Left lung (tissue), 14 donors: Measurements from ENCODE around the gene SLC33A1. TPM values are rescaled to one million over a fixed set of nuclear protein-coding genes. Genes with fewer than 3 reads are reported as not detected.
A peak's percentile ranks its signal among the peaks of the same experiment; 100 is the strongest.

ENCODE experiments used
- ATAC-seq: fragments of 200-7000 bp; cut with Tn5 transposase; one replicate; pipeline ENCODE4 v1.9.1; 2020; ENCODE audit warnings: moderate library complexity
- DNase-seq, 4 donors: peaks; one replicate each; pipeline ENCODE4 v3.0.0-alpha.2; 2013 to 2020
- H3K27ac ChIP-seq, 2 donors: fragments of 200-600 bp; sonication (generic) in 1 of 2; one replicate each; pipeline versions ENCODE4 v1.5.0 to v1.8.0; 2020 to 2021
- H3K27me3 ChIP-seq, 2 donors: fragments of 200-600 bp; sonication (generic) in 1 of 2; one replicate each; pipeline versions ENCODE4 v1.5.0 to v1.8.0; 2020 to 2021
- H3K36me3 ChIP-seq, 2 donors: fragments of 200-600 bp; sonication (generic) in 1 of 2; one replicate each; pipeline versions ENCODE4 v1.5.0 to v1.8.0; 2020 to 2021
- H3K4me1 ChIP-seq, 2 donors: fragments of 200-600 bp; one replicate each; pipeline ENCODE4 v1.8.0; 2021
- H3K4me3 ChIP-seq, 2 donors: fragments of 200-600 bp; sonication (generic) in 1 of 2; one replicate each; pipeline versions ENCODE4 v1.5.0 to v1.8.0; 2020 to 2021; ENCODE audit warnings: mild to moderate bottlenecking in 1 of 2
- H3K9me3 ChIP-seq, 2 donors: fragments of 200-600 bp; sonication (generic) in 1 of 2; one replicate each; pipeline versions ENCODE4 v1.5.0 to v1.8.0; 2020 to 2021
- CTCF ChIP-seq, 2 donors: fragments of 200-600 bp; sonication (generic) in 1 of 2; IDR thresholded peaks; one replicate each; pipeline versions ENCODE4 v1.5.0 to v1.8.0; 2021; ENCODE audit warnings: antibody characterized with exemption in 2 of 2
- intact Hi-C, 2 donors: fragments of 100-400 bp; cut with DNase I; formaldehyde crosslinking; loops; one replicate each; pipeline versions ENCODE4 v1.11.2 to v1.14.2; 2022
- long read RNA-seq, 12 donors: library from polyadenylated mRNA in 2 of 12; unstranded in 2 of 12; transcript quantifications; one replicate each; pipeline ENCODE4 v2.0.0 and lab custom pipeline, GENCODE V29; 2019 to 2026
- polyA plus RNA-seq, 6 donors: library from polyadenylated mRNA; unstranded; fragments of 120-200 nt; gene quantifications; one replicate each; pipeline ENCODE4 v1.2.1, GENCODE V29; 2013; ENCODE audit not compliant: insufficient read length in 6 of 6
- total RNA-seq, 2 donors: library from RNA; stranded (reverse); fragmentation: NEBNext Ultra II Directional; extraction: Animal tissue kit (Norgen Biotek cat#: 25700); gene quantifications; one replicate each; pipeline ENCODE4 v1.2.1, GENCODE V29; 2021
- donor health status: DM: no; HTN: yes; CAD: no.
- donor health status: DM: no; HTN: no; CAD: no.

Gene SLC33A1
- total RNA-seq (10 to 100 TPM; 39.4 to 48.9 TPM), polyA plus RNA-seq (10 to 100 TPM; 29.0 to 38.4 (median 33.8) TPM)
- long read RNA-seq, donor 1, full-length matches to known transcripts = 6 of 13 reads
- long read RNA-seq, donor 1, partial matches to known transcripts = 7 of 13 reads
- long read RNA-seq, donor 1, other reads (novel, unspliced or antisense) = 0 of 13 reads
- long read RNA-seq, donor 2, full-length matches to known transcripts = 4 of 4 reads
- long read RNA-seq, donor 2, partial matches to known transcripts = 0 of 4 reads
- long read RNA-seq, donor 2, other reads (novel, unspliced or antisense) = 0 of 4 reads
- long read RNA-seq, donor 3, full-length matches to known transcripts = 5 of 5 reads
- long read RNA-seq, donor 3, partial matches to known transcripts = 0 of 5 reads
- long read RNA-seq, donor 3, other reads (novel, unspliced or antisense) = 0 of 5 reads
- long read RNA-seq, donor 4, full-length matches to known transcripts = 5 of 8 reads
- long read RNA-seq, donor 4, partial matches to known transcripts = 1 of 8 reads
- long read RNA-seq, donor 4, other reads (novel, unspliced or antisense) = 2 of 8 reads
- long read RNA-seq, donor 5, full-length matches to known transcripts = 6 of 6 reads
- long read RNA-seq, donor 5, partial matches to known transcripts = 0 of 6 reads
- long read RNA-seq, donor 5, other reads (novel, unspliced or antisense) = 0 of 6 reads
- long read RNA-seq, donor 6, full-length matches to known transcripts = 6 of 11 reads
- long read RNA-seq, donor 6, partial matches to known transcripts = 5 of 11 reads
- long read RNA-seq, donor 6, other reads (novel, unspliced or antisense) = 0 of 11 reads
- long read RNA-seq, donor 7, full-length matches to known transcripts = 2 of 2 reads
- long read RNA-seq, donor 7, partial matches to known transcripts = 0 of 2 reads
- long read RNA-seq, donor 7, other reads (novel, unspliced or antisense) = 0 of 2 reads
- long read RNA-seq, donor 8, full-length matches to known transcripts = 4 of 4 reads
- long read RNA-seq, donor 8, partial matches to known transcripts = 0 of 4 reads
- long read RNA-seq, donor 8, other reads (novel, unspliced or antisense) = 0 of 4 reads
- long read RNA-seq, donor 9 = 0 reads
- long read RNA-seq, donor 10 = 0 reads
- long read RNA-seq, donor 11, full-length matches to known transcripts = 2 of 2 reads
- long read RNA-seq, donor 11, partial matches to known transcripts = 0 of 2 reads
- long read RNA-seq, donor 11, other reads (novel, unspliced or antisense) = 0 of 2 reads
- long read RNA-seq, donor 12, full-length matches to known transcripts = 4 of 4 reads
- long read RNA-seq, donor 12, partial matches to known transcripts = 0 of 4 reads
- long read RNA-seq, donor 12, other reads (novel, unspliced or antisense) = 0 of 4 reads

DNA sequence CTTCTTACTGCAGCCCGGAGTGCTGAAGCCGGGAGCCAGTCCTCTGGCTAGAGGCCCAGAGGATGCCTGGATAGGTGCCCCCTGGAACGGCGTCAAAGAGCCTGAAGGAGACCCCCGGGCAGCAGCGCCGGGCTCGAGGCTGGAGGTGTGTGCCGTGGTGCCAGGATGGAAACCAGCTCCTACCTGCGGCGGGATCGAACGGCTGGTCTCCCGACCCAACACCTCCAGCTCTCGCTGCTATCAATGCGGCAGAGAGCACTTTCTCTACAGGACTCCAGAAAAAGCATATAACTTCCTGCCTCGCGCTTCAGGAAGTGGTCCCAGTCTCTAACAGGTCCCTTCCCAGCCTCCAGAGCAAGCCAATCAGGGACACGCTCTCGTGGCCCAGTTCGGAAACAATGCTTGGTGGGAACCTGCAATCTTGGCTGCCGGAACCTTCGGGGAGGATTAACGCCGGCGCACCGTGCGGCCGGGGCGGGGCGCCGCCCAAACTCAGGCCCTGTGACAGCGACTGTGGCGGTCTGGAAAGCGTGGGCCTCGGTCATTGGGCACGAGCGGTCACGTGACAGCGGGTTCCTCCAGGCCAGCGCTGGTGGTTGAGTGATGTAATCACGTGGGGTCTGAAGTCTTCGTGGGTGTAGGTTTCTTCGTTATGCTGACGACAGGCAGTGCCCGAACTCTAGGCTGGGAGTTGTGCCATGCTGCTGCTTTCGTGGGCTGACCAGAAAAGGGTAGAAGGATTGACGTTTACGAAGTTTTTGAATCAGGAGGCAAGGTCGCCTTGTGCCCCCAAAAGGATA, at the start of gene SLC33A1:
SLC33A1 (minus strand) TSS at position 287 of the 800 bp plus-strand sequence. CDS start 430 bp downstream, outside the sequence.
- intact Hi-C loops = no loop called here
- ATAC-seq = peak; percentile 98

DNA sequence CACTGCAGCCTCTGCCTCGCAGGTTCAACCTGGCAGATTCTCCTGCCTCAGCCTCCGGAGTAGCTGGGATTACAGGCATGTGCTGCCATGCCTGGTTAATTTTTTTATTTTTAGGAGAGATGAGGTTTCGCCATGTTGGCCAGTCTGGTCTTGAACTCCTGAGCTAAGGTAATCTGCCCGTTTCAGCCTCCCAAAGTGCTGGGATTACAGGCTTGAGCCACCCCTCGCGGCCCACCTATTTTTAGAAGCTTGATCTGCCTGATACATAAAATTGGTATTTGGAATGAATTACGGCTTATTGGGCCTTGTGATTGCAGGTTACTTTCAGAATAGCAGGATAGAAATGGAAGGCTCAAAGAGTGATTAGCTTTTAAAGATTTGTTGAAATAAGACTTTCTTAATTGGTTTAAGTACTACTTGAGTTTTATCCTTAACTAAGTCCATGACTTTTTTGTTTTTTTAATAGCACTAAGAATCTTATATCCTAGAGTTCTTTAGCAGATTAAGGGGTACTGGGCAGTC, 41.2 kb upstream of the SLC33A1 start:
- ATAC-seq (no peak), DNase-seq (no peak)
- H3K36me3 ChIP-seq = peaks cover 0 to 57% of the 10 kb centered on the region in 2 donors
- no peak overlapping the region for H3K27ac ChIP-seq
- H3K9me3 ChIP-seq = no peaks in the 10 kb centered on the region
- H3K4me1 ChIP-seq = peaks cover 0 to 5% of the 10 kb centered on the region in 2 donors
- intact Hi-C loops = no loop called here
- no peak for TF ChIP-seq CTCF (IDR thresholded peaks at IDR 0.05)
- no peak overlapping the region for H3K4me3 ChIP-seq
- H3K27me3 ChIP-seq = no peaks in the 10 kb centered on the region

More for the DNA sequence above, at the start of gene SLC33A1:
- Histone ChIP-seq H3K4me1 (peaks cover 25 to 35% of the 10 kb centered on the region in 2 donors), H3K4me3 (peak within 1 kb of the TSS; percentile 78), H3K36me3 (peaks cover 0 to 7% of the 10 kb centered on the region in 2 donors), H3K9me3 (no peaks in the 10 kb centered on the region), H3K27ac (peak within 1 kb of the TSS; percentile 96 to 97), H3K27me3 (no peaks in the 10 kb centered on the region)
- no peak for TF ChIP-seq CTCF (IDR thresholded peaks at IDR 0.05)
- peak; percentile 98 to 100 (median 99) for DNase-seq

DNA sequence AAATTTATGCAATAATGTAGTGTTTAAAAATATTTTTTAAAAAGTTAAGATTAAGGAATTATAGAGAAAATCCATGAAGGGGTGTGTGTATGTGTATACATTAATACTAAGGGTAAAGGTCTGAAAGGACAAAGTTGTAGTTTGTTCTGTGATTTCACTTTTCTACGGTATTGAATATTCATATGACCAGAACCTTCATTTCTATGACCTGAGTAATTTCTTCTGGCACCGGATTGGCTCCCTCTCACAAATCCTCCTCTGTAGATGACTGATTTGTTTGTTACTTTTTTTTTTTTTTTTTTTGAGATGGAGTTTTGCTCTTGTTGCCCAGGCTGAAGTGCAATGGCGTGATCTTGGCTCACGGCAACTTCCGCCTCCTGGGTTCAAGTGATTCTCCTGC, 37.1 kb upstream of the SLC33A1 start:
- no peaks in the 10 kb centered on the region for H3K9me3 ChIP-seq
- no peak for DNase-seq
- no peak overlapping the region for H3K4me3 ChIP-seq
- peaks cover 0 to 14% of the 10 kb centered on the region in 2 donors for H3K4me1 ChIP-seq
- H3K27me3 ChIP-seq = no peaks in the 10 kb centered on the region
- ATAC-seq = no peak
- no peak overlapping the region for H3K27ac ChIP-seq
- no peak for TF ChIP-seq CTCF (IDR thresholded peaks at IDR 0.05)
- peaks cover 0 to 23% of the 10 kb centered on the region in 2 donors for H3K36me3 ChIP-seq
- intact Hi-C loops = no loop called here

DNA sequence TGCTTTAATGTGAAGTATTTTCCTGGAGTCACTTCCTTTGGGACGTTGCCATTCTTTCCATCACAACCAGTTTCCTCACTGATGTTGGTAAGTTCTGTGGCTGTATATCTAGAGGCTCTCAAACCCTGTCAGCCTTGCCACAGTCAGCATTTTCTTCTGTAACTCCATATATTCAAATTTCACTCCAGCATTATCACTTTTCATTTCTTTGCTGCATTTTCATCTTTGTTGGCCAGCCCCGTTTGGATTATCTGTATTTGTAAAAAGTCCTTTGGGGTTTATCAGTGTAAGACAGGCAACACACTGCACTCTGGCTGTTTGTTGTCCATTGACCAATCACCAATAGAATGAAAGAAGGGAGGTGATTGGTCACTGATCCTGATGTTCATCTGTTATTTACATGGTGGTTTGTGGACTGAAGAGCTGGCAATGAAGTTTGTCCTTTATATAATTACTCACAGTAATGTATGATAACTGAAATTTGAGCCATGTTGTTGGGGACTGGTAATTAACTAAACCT, 36.5 kb upstream of the SLC33A1 start:
- intact Hi-C loops = no loop called here
- ATAC-seq (peak; percentile 18), DNase-seq (peak in 1 of 4 donors; percentile 24)
- Histone ChIP-seq H3K36me3 (peaks cover 0 to 17% of the 10 kb centered on the region in 2 donors), H3K27me3 (no peaks in the 10 kb centered on the region), H3K4me1 (peaks cover 0 to 14% of the 10 kb centered on the region in 2 donors), H3K27ac (no peak overlapping the region), H3K9me3 (no peaks in the 10 kb centered on the region), H3K4me3 (no peak overlapping the region)
- TF ChIP-seq CTCF (IDR thresholded peaks at IDR 0.05) = no peak
